ENCODE measurements around the gene SLK.

The SLK gene

DNA sequence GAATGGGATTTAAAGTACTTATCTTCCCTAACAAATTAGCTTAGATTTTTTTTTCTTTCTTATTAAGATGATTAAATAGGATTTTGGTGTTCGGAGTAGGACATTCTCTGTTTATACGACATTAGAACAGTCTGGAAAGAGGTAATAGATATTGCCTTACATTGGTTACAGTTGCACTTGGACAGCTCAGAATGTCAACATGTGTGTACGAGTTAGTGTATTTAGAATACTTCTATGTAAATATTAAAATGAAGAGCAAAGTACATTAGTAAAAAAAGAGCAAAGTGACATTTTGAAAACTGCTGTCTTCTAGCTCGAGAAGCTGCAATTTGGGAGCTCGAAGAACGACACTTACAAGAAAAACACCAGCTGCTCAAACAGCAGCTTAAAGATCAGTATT is 51.5 kb downstream of the SLK start:
- no peak for DNase-seq (ENCODE audit: low read depth)
- no peak overlapping the region for H3K4me3 ChIP-seq (ENCODE audit: low read length)
- TF ChIP-seq, protein P1, sequence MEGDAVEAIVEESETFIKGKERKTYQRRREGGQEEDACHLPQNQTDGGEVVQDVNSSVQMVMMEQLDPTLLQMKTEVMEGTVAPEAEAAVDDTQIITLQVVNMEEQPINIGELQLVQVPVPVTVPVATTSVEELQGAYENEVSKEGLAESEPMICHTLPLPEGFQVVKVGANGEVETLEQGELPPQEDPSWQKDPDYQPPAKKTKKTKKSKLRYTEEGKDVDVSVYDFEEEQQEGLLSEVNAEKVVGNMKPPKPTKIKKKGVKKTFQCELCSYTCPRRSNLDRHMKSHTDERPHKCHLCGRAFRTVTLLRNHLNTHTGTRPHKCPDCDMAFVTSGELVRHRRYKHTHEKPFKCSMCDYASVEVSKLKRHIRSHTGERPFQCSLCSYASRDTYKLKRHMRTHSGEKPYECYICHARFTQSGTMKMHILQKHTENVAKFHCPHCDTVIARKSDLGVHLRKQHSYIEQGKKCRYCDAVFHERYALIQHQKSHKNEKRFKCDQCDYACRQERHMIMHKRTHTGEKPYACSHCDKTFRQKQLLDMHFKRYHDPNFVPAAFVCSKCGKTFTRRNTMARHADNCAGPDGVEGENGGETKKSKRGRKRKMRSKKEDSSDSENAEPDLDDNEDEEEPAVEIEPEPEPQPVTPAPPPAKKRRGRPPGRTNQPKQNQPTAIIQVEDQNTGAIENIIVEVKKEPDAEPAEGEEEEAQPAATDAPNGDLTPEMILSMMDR (conservative IDR thresholded peaks at IDR 0.05; ENCODE audit: low read depth, low read length), result no peak

DNA sequence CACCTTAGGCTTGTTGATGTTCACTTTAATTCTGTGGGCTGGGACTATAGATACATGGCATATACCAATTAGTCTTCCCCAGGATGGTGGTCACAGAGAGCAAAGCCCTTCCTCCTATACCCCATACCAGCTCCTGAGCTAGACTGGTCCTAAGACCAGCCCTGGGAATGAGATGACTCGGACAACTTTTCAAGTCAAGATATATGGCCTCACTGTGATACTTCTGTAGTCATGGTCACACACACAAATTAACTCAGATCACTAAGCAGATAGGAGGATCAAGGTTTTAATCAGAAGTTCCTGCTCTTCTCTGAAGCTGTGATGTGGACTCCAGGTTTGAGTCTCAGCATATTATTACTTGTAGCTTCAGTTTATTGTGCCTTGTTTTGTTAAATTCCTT is 53.1 kb downstream of the SLK start:
- DNase-seq (ENCODE audit: low read depth), result no peak
- H3K4me3 ChIP-seq (ENCODE audit: low read length), result no peak overlapping the region
- TF ChIP-seq, protein P1 (conservative IDR thresholded peaks at IDR 0.05; ENCODE audit: low read depth, low read length), result no peak

DNA sequence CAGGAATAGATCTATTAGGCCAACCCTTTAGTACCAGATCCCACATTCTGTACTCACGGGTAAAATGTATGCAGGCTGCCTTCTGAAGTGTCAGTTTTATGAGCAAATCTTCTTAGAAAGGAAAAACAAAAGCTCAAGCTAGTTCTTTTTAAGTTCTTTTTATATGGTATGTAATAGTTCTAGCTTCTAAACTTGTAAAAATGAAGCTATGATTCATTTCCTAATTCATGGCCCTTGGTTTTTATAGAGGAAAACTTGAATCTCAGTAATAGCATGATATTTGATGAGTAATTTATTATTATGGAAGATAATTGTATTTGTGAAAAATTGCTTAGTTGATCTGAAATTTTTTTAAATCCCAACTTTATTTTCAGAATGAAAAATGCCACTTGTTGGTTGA is 54.3 kb downstream of the SLK start:
- TF ChIP-seq, protein P1 (conservative IDR thresholded peaks at IDR 0.05; ENCODE audit: low read depth, low read length), result no peak
- DNase-seq (ENCODE audit: low read depth), result no peak
- H3K4me3 ChIP-seq (ENCODE audit: low read length), result no peak overlapping the region

DNA sequence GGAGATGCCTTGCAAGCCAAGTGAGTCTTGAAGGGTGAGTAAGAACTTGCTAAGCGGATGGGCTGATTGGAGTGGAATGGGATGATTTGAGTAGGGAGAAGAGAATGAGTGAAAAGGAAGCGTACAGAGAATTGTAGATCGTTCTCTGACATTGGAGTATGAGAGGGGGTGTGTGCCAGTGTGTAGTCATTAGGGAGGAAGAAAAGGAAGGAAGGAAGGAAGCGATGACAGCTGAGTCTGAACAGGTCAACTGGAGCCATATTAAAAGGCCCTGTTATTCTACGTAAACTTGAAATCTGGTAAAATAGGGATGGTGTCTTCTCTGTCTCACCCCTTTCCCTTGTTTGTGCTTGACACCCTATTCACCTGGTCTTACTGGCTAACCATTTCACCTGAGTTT is 55.1 kb downstream of the SLK start:
- no peak overlapping the region for H3K4me3 ChIP-seq (ENCODE audit: low read length)
- no peak for DNase-seq (ENCODE audit: low read depth)
- TF ChIP-seq, protein P1 (conservative IDR thresholded peaks at IDR 0.05; ENCODE audit: low read depth, low read length), result no peak

DNA sequence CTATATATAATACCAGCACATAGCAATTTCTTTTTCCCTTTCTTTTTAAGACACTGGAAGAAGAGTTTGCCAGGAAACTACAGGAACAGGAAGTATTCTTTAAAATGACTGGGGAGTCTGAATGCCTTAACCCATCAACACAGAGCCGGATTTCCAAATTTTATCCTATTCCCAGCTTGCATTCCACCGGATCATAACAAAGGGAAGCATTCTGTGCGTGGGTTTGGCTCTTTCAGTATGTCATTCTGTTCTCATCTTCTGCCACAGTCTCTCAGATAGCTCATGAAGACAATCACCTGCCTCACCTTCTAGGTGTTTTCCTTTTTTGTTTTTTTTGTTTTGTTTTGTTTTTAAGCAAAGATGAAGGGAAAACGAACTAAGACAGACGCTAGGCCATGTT is 58.6 kb downstream of the SLK start:
- no peak overlapping the region for H3K4me3 ChIP-seq (ENCODE audit: low read length)
- TF ChIP-seq, protein P1 (conservative IDR thresholded peaks at IDR 0.05; ENCODE audit: low read depth, low read length), result no peak
- DNase-seq (ENCODE audit: low read depth), result no peak

DNA sequence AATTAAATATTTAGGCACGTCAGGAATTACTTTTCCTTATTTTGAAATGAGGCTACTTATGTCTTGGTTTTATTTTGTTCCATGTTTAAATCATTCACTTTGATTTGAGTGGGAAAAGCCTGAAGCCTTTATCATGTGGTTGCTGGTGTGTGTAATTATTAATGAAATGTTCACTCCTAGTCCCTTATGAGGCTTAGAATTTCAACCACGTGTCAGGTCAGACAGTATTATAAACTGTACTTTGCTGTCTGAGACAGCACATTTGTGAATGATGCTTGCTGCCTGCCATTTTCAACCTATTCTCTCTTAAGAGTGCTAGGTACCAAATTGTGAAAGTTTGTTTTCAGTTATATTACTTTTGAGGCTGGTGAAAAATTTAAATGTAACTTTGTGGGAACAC is 59.8 kb downstream of the SLK start:
- no peak overlapping the region for H3K4me3 ChIP-seq (ENCODE audit: low read length)
- TF ChIP-seq, protein P1 (conservative IDR thresholded peaks at IDR 0.05; ENCODE audit: low read depth, low read length), result no peak

DNA sequence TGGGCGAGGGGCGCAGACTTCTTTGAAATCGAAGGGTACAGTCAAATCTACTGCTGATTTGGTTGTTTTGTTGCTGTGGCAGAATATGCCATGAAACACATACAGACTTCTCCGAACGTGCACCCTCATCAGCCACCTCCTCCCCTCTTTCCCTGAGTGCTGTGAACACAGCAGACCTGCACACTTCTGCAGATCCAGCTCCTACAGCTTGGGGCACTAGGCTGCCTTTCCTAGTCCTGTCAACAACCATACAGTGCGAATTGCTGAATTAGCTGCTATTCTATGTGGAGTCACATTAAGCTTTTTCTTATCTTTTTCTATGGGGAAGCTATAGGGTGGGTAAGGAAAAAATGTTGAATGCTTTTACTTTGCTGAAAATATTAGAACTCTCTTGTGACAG is 61.2 kb downstream of the SLK start:
- DNase-seq (ENCODE audit: low read depth), result no peak
- TF ChIP-seq, protein P1 (conservative IDR thresholded peaks at IDR 0.05; ENCODE audit: low read depth, low read length), result peak; percentile 62
- no peak overlapping the region for H3K4me3 ChIP-seq (ENCODE audit: low read length)

More for the DNA sequence above, 59.8 kb downstream of the SLK start:
- peak; percentile 22 for DNase-seq (ENCODE audit: low read depth)
